GM21526 (cell line): Measurements from ENCODE around the gene ADGRV1.
"Not testable (repeated sequence)": the region's sequence is repeated elsewhere in the genome, so short reads cannot be mapped to it uniquely, and the experiment has no call there.

Experiments used
- ATAC-seq: cut with Tn5 transposase; IDR thresholded peaks from one replicate; pipeline ENCODE4 v1.9.1; 2021; ENCODE audit warnings: moderate library complexity; ENCODE audit not compliant: unreplicated experiment, low FRiP score

The ADGRV1 gene

DNA sequence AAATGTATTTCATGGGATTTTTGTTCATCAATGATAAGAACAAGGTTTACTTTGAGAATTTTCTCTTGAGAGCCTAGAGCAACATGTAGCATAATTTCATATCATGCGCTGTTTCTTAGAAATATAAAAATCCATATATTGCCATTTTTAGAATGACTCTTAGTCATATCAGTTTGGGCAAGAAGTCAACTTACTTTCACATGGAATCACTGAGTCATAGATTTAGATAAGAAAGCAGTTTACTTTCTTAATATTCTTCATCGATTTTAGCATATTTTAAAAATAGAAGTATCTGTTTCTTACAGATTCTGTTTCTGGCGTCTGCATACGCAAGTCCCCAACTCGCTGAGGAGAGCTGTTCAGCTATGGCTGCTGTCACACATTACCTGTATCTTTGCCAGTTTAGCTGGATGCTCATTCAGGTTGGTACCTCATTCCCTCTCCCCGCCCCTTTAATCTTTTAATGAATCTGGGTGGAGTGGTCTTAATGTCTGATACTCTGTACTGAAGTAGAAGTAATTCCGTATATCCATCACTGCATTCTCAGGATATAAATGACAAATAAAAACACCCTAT is 406.6 kb downstream of the ADGRV1 start:
- no peak for ATAC-seq

DNA sequence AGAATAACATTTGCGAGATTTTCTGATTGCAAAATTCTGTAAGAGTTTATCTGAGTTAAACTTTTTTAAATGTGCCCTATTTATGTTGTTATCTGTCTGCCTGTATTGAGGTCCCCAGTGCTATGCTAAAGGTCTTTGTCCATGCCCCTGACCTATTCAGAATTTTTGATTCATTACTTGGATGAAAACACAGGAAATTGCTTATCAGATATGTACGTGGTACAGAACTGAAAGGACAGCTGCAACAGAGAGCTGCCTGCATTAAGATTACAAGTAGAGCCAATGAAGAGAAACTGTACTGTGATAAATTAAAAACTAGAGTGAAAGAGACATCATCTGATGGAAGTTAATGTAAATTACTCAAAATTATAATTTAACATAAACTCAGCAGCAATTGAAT is 408.8 kb downstream of the ADGRV1 start:
- no peak for ATAC-seq

DNA sequence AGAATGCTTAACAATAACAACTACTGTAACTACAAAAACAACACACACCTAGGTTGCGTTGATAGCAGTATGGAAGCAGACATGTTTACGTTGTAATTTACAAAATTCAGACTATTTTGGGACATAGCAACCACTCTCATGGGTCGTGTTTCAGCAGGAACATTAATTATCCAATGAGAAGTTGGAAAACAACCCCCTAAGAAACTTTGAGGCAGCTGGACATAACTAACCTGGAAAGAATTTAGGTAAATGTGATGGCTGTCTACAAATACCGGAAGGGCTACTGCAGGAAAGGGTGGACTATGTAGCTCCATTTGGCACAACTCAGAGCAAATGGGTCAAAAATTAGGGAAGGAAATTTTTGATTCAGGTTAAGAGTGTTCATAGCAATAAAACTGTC is 409.3 kb downstream of the ADGRV1 start:
- no peak for ATAC-seq

DNA sequence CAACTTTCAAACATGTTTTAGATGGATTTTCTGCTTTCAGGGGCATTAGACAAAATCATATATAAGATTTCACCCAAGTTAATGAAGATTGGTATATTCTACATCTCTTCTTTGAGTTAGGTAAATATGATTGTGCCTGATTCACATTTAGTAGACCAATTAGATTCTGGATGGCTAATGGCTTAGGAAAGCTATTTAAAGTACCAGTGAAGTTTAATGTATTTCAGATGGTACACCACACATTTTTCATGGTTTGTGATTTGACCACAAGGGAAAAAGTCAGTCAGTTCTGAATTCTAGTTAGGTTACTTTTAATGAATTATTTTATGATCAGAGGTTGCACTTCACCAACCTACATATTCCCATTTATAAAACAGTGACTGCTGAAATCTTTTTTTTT is 409.7 kb downstream of the ADGRV1 start:
- no peak for ATAC-seq

DNA sequence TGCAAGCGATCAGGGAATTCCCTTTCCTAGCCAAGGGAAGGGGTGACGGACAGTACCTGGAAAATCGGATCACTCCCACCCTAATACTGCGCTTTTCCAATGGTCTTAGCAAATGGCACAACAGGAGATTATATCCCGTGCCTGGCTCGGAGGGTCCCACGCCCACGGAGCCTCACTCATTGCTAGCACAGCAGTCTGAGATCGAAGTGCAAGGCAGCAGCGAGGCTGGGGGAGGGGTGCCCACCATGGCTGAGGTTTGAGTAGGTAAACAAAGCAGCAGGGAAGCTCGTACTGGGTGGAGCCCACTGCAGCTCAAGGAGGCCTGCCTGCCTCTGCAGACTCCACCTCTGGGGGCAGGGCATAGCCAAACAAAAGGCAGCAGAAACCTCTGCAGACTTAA is 411.3 kb downstream of the ADGRV1 start:
- not testable (repeated sequence) for ATAC-seq

DNA sequence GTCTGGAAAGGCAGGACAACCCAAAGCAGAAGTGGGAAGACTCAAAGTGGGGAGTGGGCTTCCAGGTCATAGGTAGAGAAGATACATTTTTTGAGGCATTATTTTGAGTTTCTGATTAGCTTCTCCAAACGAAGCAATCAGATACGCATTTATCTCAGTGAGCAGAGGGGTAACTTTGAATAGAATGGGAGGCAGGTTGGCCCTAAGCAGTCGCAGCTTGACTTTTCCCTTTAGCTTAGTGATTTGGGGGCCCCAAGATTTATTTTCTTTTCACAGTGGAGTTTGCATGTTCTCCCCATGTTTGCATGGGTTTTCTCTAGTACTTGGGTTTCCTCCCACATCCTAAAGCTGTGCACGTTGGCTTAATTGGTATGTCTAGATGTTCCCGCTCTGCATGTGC is 422.6 kb downstream of the ADGRV1 start:
- no peak for ATAC-seq

DNA sequence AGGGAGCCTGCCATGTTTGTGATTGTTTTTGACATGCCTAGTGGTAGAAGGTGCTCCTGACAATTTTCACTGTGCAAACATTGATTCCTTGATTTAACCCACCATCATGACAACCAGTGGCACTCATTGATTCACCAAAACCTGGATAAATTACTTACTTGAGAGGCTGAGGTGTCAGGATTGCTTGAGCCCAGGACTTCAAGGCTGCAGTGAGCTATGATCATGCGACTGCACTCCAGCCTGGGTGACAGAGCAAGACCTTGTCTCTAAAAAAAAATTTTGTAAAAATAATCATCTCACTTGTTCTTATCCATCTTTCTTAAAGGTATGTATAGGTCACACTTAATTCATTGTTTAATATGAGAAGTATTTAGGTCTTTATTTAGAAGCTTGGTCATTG is 423.2 kb downstream of the ADGRV1 start:
- ATAC-seq = no peak

DNA sequence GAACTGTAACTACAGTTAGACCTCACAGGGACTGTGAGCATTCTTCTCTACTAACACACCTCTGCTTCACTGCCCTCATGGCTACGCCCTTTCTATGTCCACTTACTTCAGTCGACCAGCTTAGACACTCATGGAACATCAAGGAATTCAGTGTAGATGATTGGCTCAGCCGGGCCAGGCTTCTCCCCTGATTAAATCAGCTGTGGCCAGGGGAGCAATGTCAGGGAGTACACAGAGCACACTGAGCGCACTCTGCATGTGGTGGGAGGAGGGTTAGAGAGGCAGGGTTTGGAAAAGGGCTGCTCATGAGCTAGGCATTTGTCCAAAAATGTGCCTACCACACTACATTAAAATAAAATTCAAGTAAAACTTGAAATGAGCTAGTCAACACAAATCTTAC is 424.0 kb downstream of the ADGRV1 start:
- no peak for ATAC-seq

DNA sequence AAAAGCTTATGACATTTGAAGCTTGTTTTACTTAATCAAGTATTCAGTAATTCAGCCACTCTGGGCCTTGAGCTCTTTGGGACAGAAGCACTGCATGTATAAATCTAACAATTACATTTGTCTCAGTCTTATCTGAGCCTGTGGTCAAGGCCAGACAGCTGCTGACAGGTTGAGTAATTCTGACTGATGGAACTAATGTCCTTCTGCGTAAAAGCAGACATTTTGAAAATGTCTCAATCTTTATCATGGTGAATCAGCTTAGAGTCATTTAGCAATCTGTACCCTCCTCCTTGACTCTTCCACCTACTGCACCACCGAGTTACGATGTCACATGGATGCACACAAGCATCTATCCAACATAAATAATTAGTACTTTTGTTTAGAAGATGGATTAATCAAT is 424.6 kb downstream of the ADGRV1 start:
- no peak for ATAC-seq

DNA sequence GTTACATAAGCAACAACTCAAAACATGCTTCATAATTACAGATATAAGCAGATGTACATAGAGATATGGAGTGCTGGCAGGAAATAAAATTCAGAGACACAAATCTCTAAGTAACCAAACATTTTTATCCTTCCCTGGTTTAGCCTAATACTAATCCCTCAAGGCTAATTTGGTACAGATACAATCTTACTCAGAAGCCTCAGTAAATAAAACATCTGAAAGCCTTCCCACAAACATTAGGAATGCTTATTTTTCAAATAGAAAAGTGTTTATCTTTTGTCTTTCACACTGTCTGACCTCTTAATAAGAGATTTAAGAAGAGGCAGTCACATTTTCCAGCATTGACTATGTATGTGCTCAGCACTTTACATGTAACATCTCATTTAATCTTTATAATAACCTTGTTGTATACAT is 425.1 kb downstream of the ADGRV1 start:
- ATAC-seq = no peak

DNA sequence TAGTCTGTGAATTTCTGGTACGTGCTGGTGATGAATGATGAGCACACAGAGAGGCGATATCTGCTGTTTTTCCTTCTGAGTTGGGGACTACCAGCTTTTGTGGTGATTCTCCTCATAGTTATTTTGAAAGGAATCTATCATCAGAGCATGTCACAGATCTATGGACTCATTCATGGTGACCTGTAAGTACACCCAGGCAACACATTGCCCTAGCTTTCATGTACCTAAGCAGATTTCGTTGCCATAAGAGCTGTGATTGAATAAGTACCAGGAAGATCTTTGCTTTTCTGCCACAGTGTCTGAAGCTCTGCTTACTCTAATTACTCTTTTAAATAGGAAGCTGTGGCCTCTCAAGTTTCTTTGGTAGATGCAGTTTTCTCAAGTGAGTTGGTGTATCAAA is 426.7 kb downstream of the ADGRV1 start:
- no peak for ATAC-seq

DNA sequence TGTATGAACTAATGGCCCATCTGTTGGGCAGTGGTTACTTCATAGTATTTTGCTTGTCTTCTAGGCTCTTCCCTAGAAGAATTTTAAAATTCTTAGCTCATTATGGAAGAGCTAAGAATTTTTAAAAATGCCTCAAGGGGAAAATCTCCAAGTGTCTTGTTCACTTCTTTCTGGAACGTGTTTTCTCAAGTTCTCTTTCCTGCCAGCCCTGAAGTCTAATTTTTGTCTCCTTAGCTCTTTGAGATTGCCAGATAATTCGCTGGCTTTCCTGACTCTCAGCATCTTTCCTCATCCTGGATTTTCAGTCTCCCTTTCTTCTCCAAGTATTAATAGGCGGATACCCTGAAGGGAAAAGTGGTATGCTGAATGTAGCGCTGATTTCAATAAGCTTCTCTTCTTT is 429.1 kb downstream of the ADGRV1 start:
- no peak for ATAC-seq

DNA sequence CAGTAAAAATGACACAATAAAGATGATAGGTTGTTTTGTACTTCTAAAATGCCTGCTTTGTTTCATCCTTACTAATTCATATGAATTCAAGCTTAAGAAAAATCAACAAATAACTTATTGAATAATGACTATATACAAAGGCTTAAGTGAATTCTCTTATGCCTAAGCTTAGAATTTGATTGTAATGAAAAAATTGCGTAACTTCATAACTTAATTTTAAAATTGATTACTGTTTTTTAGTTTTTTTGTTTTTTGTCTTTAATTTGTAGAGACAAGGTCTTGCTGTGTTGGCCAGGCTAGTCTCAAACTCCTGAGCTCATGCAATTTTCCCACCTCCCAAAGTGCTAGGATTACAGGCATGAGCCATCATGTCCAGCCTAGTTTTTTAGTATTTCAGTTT is 432.6 kb downstream of the ADGRV1 start:
- ATAC-seq = no peak

DNA sequence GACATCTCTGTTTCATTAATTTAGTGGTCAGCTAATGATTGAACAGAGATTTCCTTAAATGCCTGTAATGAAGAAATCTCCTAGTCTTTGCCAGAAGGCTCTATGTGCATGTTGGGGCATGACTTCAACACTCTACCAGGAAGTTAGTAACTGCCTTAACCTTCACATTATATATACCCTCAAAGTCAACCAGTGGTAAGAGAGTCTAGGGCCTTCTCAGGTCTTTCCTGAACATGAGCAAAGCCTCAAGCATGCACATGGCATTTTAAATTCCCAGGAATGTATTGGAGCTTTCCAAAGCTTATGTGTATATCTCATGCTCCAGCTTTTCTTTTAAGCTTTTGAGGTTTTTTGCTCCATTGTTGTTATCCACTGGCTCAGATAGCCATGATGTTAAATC is 436.2 kb downstream of the ADGRV1 start:
- no peak for ATAC-seq

DNA sequence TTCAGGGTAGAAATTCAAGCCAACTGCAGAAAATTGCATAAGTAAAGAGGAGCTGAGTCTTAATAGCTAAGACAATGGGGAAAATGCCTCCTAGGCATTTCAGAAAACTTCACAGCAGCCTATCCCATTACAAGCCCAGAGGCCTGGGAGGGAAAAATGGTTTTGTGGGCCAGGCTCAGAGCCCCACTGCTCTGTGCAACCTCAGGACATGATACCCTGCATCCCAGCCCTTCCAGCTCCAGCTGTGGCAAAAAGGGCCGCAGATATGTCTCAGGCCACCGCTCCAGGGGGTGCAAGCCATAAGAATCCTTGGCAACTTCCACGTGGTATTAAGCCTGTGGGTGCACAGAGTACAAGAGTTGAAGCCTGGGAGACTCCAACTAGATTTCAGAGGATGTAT is 437.5 kb downstream of the ADGRV1 start:
- no peak for ATAC-seq

DNA sequence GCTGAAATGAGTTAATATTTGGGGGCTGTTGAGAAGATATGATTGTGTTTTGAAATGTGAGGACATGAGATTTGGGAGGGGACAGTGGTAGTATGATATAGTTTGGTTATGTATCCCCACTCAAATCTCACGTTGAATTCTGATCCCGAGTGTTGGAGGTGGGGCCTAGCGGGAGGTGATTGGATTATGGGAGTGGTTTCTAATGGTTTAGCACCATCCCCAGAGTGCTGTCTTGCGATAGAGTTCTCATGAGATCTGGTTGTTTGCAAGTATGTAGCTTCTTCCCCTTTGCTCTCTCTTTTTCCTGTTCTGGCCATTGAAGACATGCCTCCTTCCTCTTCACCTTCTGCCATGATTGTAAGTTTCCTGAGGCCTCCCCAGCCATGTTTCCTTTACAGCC is 438.5 kb downstream of the ADGRV1 start:
- no peak for ATAC-seq

DNA sequence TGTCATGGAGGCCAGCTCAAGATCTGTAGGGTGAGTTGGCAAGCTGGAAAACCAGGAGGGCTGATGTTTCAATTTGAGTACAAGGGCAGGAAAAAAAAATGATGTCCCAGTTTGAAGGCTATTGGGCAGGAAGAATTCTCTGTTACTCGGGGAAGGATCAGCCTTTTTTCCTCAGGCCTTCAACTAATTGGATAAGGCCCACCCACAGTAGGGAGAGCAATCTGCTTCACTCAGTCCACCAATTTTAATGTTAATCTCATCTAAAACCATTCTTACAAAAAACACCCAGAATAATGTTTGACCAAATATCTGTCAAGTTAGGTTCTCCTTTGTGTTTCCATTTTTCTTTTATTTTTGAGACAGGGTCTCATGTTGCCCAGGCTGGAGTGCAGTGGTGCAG is 442.1 kb downstream of the ADGRV1 start:
- no peak for ATAC-seq

DNA sequence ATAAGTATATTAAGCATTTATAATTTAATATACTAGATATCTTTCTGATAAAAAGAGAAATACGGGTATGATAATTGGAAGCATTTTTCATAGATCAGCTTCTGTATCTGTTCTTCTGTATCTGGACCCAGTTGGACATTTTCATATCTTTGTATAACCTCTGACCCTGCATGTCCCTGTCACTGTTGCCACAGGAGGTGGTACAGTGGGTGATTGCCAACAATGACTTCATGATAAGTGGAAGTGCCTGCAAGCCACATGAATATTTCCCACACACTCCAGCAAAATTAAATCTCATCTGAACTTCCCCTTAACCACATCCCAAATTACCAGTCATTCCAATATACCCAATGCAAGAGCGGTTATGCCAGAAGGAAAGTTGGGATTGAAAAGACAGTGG is 448.1 kb downstream of the ADGRV1 start:
- ATAC-seq = no peak

DNA sequence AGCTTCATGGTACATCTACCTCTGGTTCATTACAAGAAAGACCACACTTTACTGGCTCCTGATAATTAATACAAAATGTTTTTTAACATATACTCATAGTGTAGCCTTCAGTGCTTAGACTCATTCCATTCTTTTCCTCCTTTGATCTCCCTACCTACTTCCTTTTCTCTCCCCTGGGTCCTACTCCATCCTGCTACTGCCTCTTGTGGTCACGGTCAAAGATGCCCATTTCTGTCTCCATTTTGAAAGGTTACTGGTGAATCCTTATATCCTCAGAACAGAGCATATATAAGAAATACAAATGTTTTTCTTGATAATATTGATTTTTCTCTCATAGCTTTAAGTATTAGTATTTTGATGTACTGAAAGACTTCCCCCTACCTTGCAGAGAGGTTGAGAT is 448.7 kb downstream of the ADGRV1 start:
- ATAC-seq = no peak

DNA sequence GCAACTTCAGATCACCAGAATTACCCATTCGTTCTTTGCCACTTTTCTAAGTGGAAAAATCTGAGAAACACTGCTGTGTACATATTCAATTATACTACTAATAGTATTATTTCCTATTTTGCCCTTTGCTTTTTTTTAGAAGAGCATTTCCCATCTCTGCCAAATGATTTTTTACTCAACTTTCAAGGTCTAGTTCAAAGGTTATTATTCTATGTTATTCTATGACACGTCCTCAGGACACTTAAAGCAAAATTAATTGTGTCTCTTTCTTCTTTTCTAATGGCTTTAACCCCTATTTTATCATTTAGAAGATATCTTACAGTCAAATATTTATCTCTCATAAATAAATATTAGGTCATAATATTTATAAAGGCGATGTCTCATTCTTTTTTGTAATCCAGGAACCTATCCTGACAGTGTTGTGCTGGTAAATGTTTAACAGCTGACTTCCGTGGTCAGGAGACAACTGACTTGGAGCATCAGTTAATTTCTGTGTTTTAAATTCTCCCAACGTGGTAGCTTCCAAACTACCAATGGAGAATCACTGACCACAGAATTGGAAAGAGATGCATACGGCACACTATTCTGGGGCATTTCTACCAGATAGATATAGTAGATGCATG is 449.3 kb downstream of the ADGRV1 start:
- no peak for ATAC-seq

DNA sequence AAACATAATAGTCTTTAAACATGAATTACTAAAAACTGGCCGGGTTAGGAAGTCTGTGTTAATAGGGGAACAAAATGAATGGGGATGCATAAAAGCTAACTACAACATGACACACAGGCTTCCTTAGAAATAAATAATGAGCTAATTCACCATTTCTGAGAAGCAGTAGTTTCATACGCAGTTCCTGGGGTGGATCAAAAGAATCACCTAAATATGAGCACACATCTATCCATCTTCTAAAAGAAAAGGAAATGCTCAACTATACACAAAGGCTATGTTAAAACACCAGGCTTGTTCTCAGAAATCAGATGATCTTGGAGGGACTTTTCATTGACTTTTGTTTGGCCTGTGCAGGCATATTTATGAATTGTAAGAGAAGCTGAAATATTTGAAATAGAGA is 451.5 kb downstream of the ADGRV1 start:
- no peak for ATAC-seq

DNA sequence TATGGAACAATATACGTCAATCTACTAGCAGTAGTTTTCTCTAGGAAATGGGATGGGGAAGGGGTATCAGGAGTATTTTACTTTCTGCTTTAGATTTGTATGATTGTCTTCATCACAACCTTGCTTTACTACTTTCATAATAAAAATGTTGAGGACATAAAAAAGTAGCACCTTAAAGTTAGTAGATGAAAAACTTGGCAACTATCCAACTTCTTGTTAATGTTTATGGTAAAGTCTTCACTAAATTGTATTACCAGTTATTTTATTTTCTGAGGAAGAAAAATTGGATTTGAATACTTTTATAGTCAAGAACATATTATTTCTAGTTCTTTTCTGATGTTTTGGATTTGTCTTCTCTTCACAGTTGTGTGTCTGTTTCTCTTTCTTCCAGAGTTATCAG is 452.4 kb downstream of the ADGRV1 start:
- no peak for ATAC-seq

DNA sequence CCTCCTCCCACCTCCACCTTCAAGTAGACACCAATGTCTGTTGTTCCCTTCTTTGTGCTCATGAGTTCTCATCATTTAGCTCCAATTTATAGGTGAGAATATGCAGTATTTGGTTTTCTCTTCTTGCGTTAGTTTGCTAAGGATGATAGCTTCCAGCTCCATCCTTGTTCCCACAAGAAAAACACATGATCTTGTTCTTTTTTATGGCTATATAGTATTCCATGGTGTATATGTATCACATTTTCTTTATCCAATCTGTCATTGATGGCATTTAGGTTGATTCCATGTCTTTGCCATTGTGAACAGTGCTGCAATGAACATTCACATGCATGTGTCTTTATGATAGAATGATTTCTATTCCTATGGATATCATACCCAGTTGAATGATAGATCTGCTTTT is 454.3 kb downstream of the ADGRV1 start:
- ATAC-seq = not testable (repeated sequence)
